DND-41 (cell line): Measurements from ENCODE around the gene SLC4A7.
"Not testable (repeated sequence)": the region's sequence is repeated elsewhere in the genome, so short reads cannot be mapped to it uniquely, and the experiment has no call there.

Experiments used
- ATAC-seq: fragments of 200-7000 bp; cut with Tn5 transposase; 3 replicates; pipeline ENCODE4 v1.9.1; 2021; ENCODE audit warnings: low read depth; ENCODE audit not compliant: insufficient read depth
- DNase-seq: peaks from one replicate; pipeline ENCODE4 v3.0.0-alpha.2; 2020
- H2AFZ ChIP-seq: 2 replicates; pipeline ENCODE4 v1.6.0; 2012; ENCODE audit warnings: low read depth, low read length
- H3K27ac ChIP-seq: 2 replicates; pipeline ENCODE4 v1.5.1; 2012; ENCODE audit warnings: low read length, inconsistent platforms
- H3K27me3 ChIP-seq: fragments of 200-600 bp; sonication (generic); 2 replicates; pipeline ENCODE4 v1.6.0; 2012; ENCODE audit warnings: low read length, mild to moderate bottlenecking, inconsistent platforms; ENCODE audit not compliant: insufficient read depth, poor library complexity
- H3K36me3 ChIP-seq: 2 replicates; pipeline ENCODE4 v1.5.1; 2012; ENCODE audit warnings: low read length, inconsistent platforms; ENCODE audit not compliant: insufficient read depth
- H3K4me1 ChIP-seq: 2 replicates; pipeline ENCODE4 v1.5.1; 2012; ENCODE audit warnings: mild to moderate bottlenecking, low read length; ENCODE audit not compliant: insufficient read depth
- H3K4me2 ChIP-seq: 2 replicates; pipeline ENCODE4 v1.6.0; 2012; ENCODE audit warnings: mild to moderate bottlenecking, moderate library complexity, low read length, inconsistent platforms; ENCODE audit not compliant: insufficient read depth
- H3K4me3 ChIP-seq, 2 experiments: fragments of 200-600 bp in 1 of 2; shearing (Covaris generic) in 1 of 2; 2 replicates each; pipeline ENCODE4 v1.5.1; 2012 to 2016; ENCODE audit warnings: inconsistent platforms in 2 of 2, low read length in 2 of 2, mild to moderate bottlenecking in 2 of 2, low read depth in 1 of 2, moderate library complexity in 1 of 2
- H3K79me2 ChIP-seq: 2 replicates; pipeline ENCODE4 v1.6.0; 2012; ENCODE audit warnings: low read length, inconsistent platforms; ENCODE audit not compliant: insufficient read depth
- H3K9ac ChIP-seq: 2 replicates; pipeline ENCODE4 v1.6.0; 2012; ENCODE audit warnings: low read depth, mild to moderate bottlenecking, inconsistent platforms, low read length, moderate library complexity
- H3K9me3 ChIP-seq: 2 replicates; pipeline ENCODE4 v1.5.1; 2012; ENCODE audit warnings: low read length, moderate library complexity, mild to moderate bottlenecking, inconsistent platforms; ENCODE audit not compliant: insufficient read depth, severe bottlenecking
- H4K20me1 ChIP-seq: 2 replicates; pipeline ENCODE4 v1.6.0; 2012; ENCODE audit warnings: low read length; ENCODE audit not compliant: insufficient read depth
- EZH2 ChIP-seq: IDR thresholded peaks from 3 replicates; pipeline ENCODE4 v1.6.1; 2012; ENCODE audit warnings: borderline replicate concordance, low read depth, mild to moderate bottlenecking, moderate library complexity, low read length, inconsistent platforms; ENCODE audit not compliant: severe bottlenecking
- TF ChIP-seq, protein P1 (sequence below): IDR thresholded peaks from 2 replicates; pipeline ENCODE4 v1.5.1; 2012; ENCODE audit warnings: borderline replicate concordance, low read length, moderate library complexity, mild to moderate bottlenecking; ENCODE audit not compliant: poor library complexity, severe bottlenecking; ENCODE audit errors: extremely low read depth

SLC4A7 gene

DNA sequence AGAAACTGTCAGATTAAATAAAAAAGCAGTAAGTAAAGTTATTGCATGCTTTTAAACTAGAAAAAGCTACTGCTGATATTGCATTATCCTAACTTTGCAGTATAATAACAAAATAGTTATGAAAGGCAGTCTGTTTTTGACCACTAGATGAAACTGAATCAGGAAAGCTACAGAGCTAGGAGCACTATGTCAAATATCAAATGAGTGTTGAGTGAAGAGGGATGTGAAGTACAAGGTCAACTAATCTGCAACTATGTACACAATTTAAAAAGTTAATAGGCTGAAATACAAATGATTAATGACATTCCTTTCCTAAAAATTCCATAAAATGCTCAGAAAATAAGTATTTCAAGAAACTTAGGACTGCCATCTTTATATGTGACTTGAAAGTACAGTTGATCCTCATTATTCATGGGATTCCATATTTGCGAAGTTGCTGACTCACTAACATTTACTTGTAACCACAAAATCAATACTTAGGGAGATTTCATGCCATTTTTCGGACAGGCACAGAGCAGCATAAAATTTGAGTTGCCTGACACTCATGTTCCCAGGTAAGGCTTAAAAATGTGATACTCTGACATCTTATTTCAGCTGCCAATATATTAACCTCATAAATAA lies 34.5 kb downstream of the SLC4A7 start:
- no peak overlapping the region for H3K4me2 ChIP-seq
- H3K36me3 ChIP-seq, result peaks cover 34% of the 10 kb centered on the region
- H3K27ac ChIP-seq, result no peak overlapping the region
- H3K9ac ChIP-seq, result no peak overlapping the region
- no peaks in the 10 kb centered on the region for H3K9me3 ChIP-seq
- peaks cover 37% of the 10 kb centered on the region for H3K79me2 ChIP-seq
- DNase-seq (no peak), ATAC-seq (no peak)
- H2AFZ ChIP-seq, result no peak overlapping the region
- no peaks in the 10 kb centered on the region; the same call in 1 of the 2 replicates for H4K20me1 ChIP-seq
- H3K4me3 ChIP-seq, result no peak overlapping the region
- H3K4me1 ChIP-seq, result no peaks in the 10 kb centered on the region
- TF ChIP-seq, protein P1, sequence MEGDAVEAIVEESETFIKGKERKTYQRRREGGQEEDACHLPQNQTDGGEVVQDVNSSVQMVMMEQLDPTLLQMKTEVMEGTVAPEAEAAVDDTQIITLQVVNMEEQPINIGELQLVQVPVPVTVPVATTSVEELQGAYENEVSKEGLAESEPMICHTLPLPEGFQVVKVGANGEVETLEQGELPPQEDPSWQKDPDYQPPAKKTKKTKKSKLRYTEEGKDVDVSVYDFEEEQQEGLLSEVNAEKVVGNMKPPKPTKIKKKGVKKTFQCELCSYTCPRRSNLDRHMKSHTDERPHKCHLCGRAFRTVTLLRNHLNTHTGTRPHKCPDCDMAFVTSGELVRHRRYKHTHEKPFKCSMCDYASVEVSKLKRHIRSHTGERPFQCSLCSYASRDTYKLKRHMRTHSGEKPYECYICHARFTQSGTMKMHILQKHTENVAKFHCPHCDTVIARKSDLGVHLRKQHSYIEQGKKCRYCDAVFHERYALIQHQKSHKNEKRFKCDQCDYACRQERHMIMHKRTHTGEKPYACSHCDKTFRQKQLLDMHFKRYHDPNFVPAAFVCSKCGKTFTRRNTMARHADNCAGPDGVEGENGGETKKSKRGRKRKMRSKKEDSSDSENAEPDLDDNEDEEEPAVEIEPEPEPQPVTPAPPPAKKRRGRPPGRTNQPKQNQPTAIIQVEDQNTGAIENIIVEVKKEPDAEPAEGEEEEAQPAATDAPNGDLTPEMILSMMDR, result no peak
- no peak for TF ChIP-seq EZH2
- H3K27me3 ChIP-seq, result no peaks in the 10 kb centered on the region

DNA sequence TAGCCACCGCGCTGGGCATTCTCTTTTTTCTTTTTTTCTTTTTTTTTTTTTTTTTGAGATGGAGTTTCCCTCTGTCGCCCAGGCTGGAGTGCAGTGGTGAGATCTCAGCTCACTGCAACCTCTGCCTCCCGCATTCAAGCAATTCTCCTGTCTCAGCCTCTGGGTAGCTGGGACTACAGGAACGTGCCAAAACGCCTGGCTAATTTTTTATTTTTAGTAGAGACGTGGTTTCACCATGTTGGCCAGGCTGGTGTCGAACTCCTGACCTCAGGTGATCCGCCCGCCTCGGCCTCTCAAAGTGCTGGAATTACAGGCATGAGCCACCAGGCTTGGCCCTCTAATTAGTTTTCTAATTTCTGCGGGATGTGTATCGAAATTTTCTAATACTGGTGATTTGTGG lies 41.2 kb downstream of the SLC4A7 start:
- not testable (repeated sequence) for H3K27me3 ChIP-seq, DNase-seq, H3K79me2 ChIP-seq, ATAC-seq, H2AFZ ChIP-seq, H3K27ac ChIP-seq, H3K4me3 ChIP-seq, H3K4me2 ChIP-seq, H4K20me1 ChIP-seq, H3K9me3 ChIP-seq, H3K4me1 ChIP-seq, H3K9ac ChIP-seq
- H3K36me3 ChIP-seq, result peaks cover 78% of the 10 kb centered on the region

DNA sequence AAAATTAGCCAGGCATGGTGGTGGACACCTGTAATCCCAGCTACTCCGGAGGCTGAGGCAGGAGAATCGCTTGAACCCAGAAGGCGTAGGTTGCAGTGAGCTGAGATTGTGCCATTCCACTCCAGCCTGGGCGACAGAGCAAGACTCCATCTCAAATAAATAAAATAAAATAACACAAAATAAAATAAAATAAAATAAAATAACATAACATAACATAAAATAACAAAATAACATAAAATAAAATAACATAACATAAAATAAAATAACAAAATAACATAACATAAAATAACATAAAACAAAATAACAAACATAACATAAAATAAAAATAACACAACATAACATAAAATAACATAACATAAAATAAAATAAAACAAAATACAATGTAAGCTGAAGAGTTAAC lies 45.8 kb downstream of the SLC4A7 start:
- H4K20me1 ChIP-seq, H3K27me3 ChIP-seq, H3K9ac ChIP-seq, H2AFZ ChIP-seq, H3K27ac ChIP-seq, H3K4me2 ChIP-seq, H3K9me3 ChIP-seq, DNase-seq, ATAC-seq, H3K79me2 ChIP-seq, H3K4me3 ChIP-seq, H3K4me1 ChIP-seq: not testable (repeated sequence)
- peaks cover 86% of the 10 kb centered on the region for H3K36me3 ChIP-seq

DNA sequence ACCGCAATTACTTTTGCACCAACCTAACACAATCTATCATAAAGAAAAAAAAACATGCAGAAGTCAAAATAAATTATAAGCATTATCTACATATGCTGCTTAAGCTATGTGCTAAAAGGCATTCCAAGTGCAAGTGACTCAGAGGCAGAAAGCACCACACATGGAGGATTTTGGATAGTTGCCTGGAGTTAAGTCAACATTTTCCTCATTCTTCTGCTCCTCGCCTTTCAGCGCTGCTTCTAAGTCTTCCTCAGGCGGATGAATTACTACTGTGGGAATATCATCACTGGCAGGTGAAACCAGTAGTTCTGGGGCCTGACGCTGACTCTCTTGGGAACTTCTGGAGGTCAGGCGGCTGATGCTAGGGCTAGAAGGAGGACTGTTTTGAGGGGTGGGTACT lies 53.1 kb downstream of the SLC4A7 start:
- peaks cover 73% of the 10 kb centered on the region for H3K36me3 ChIP-seq
- 0 out of 2 replicates have a peak, but pooled peaks cover 3% of the 10 kb centered on the region for H3K79me2 ChIP-seq
- DNase-seq, result no peak

DNA sequence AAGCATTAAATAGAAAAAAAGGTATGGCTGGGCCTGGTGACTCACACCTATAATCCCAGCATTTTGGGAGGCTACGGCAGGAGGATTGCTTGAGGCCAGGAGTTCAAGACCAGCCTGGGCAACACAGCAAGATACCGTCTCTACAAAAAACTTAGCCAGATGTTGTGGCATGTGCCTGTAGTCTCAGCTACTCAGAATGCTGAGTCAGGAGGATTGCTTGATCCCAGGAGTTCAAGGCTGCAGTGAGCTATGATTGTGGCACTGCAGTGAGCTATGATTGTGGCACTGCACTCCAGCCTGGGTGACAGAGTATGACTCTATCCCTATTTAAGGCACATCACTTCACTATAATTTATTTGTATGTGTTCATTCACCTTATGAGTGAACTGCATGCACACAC lies 54.3 kb downstream of the SLC4A7 start:
- no peaks in the 10 kb centered on the region for H3K27me3 ChIP-seq
- H3K4me1 ChIP-seq, result no peaks in the 10 kb centered on the region
- TF ChIP-seq EZH2, result no peak
- TF ChIP-seq, protein P1, result no peak
- no peak overlapping the region for H3K27ac ChIP-seq
- H2AFZ ChIP-seq, result no peak overlapping the region
- no peaks in the 10 kb centered on the region for H3K9me3 ChIP-seq
- no peak for DNase-seq
- H3K4me2 ChIP-seq, result no peak overlapping the region
- no peaks in the 10 kb centered on the region for H4K20me1 ChIP-seq
- H3K36me3 ChIP-seq, result peaks cover 66% of the 10 kb centered on the region
- ATAC-seq, result no peak
- H3K79me2 ChIP-seq, result 0 out of 2 replicates have a peak, but pooled peaks cover 3% of the 10 kb centered on the region
- H3K4me3 ChIP-seq, result no peak overlapping the region
- H3K9ac ChIP-seq, result no peak overlapping the region

More for the DNA sequence above, 53.1 kb downstream of the SLC4A7 start:
- Histone ChIP-seq H2AFZ (no peak overlapping the region), H3K4me3 (no peak overlapping the region), H3K4me2 (no peak overlapping the region), H3K9me3 (no peaks in the 10 kb centered on the region), H4K20me1 (no peaks in the 10 kb centered on the region), H3K27me3 (no peaks in the 10 kb centered on the region), H3K9ac (no peak overlapping the region), H3K27ac (no peak overlapping the region), H3K4me1 (no peaks in the 10 kb centered on the region)
- no peak for ATAC-seq
- no peak for TF ChIP-seq EZH2
